Lower leg skin (tissue), 4 donors: Measurements from ENCODE around the gene PACRG. TPM values are rescaled to one million over a fixed set of nuclear protein-coding genes. Genes with fewer than 3 reads are reported as not detected.

Experiments used
- DNase-seq, 2 donors: peaks; one replicate each; pipeline ENCODE4 v3.0.0-alpha.2; 2019; ENCODE audit warnings: low spot score in 2 of 2
- H3K4me3 ChIP-seq: fragments of 200-600 bp; sonication (generic); 2 replicates; pipeline ENCODE4 v1.5.1; 2017; ENCODE audit warnings: mild to moderate bottlenecking, low read depth; ENCODE audit not compliant: poor library complexity, severe bottlenecking
- POLR2A ChIP-seq, 2 donors: fragments of 450-650 bp; IDR thresholded peaks; one replicate each; pipeline ENCODE4 v1.6.1; 2016 to 2017; ENCODE audit warnings: antibody characterized with exemption in 2 of 2, mild to moderate bottlenecking in 1 of 2, moderate library complexity in 1 of 2
- WGBS, 2 donors: methylation state at CpG; one replicate each; pipeline ENCODE4 v1.1.5; 2018; 5-methylcytosine and 5-hydroxymethylcytosine counted together
- intact Hi-C: fragments of 100-400 bp; cut with DNase I; formaldehyde crosslinking; loops from one replicate; pipeline ENCODE4 v1.15.0; 2023; ENCODE audit warnings: low total_unique reads
- total RNA-seq, 4 donors: library from RNA; depleted of rRNA; stranded (reverse); fragments of >200 nt; gene quantifications; one replicate each; pipeline ENCODE4 v1.1.0, GENCODE V29; 2016
- TF ChIP-seq, protein P1 (sequence below), 3 donors: fragments of 450-650 bp; IDR thresholded peaks; one replicate each; pipeline ENCODE4 v1.5.1; 2016; ENCODE audit warnings: antibody characterized with exemption in 3 of 3, mild to moderate bottlenecking in 3 of 3, moderate library complexity in 2 of 3

Gene PACRG
- total RNA-seq, 4 donors from 2014 or later: 0.38 to 3.9 (median 3.4) TPM; not detected in 1

DNA sequence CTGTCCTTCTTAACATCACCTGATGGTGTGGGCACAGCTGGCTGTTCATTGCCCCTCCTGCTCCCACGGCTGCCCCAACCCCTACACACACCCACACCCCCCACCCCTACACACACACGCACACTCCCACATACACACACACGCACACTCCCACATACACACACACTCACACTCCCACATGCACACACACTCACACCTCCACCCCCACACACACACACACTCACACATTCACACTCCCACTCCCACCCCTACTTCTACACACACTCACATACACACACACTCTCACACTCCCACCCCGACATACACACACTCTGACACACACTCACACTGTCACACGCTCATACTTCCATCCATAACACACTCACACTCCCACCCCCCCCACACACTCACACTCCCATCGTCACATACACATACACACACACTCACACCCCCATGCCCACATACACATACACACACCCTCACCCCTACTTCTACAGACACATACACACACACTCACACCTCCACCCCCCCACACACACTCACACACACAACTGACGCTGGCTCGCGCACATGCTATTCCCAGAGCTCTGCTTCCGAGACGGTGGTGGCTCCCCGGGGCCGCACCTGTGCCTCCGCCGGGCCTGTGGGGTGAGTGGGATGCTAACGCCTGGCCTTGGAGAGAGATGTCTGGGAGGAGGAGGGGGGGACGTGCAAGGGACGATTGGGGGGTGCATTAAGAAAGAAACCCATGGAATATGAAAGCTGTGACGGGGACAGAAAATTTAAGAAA lies 512.0 kb downstream of the PACRG start:
- no peak overlapping the region for H3K4me3 ChIP-seq
- TF ChIP-seq POLR2A (IDR thresholded peaks at IDR 0.05): no peak
- TF ChIP-seq, protein P1, sequence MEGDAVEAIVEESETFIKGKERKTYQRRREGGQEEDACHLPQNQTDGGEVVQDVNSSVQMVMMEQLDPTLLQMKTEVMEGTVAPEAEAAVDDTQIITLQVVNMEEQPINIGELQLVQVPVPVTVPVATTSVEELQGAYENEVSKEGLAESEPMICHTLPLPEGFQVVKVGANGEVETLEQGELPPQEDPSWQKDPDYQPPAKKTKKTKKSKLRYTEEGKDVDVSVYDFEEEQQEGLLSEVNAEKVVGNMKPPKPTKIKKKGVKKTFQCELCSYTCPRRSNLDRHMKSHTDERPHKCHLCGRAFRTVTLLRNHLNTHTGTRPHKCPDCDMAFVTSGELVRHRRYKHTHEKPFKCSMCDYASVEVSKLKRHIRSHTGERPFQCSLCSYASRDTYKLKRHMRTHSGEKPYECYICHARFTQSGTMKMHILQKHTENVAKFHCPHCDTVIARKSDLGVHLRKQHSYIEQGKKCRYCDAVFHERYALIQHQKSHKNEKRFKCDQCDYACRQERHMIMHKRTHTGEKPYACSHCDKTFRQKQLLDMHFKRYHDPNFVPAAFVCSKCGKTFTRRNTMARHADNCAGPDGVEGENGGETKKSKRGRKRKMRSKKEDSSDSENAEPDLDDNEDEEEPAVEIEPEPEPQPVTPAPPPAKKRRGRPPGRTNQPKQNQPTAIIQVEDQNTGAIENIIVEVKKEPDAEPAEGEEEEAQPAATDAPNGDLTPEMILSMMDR (IDR thresholded peaks at IDR 0.05): no peak
- intact Hi-C loops: no loop called here
- 91% methylated on average over 19 of the region's 19 CpGs for WGBS, 2 donors
- no peak for DNase-seq

DNA sequence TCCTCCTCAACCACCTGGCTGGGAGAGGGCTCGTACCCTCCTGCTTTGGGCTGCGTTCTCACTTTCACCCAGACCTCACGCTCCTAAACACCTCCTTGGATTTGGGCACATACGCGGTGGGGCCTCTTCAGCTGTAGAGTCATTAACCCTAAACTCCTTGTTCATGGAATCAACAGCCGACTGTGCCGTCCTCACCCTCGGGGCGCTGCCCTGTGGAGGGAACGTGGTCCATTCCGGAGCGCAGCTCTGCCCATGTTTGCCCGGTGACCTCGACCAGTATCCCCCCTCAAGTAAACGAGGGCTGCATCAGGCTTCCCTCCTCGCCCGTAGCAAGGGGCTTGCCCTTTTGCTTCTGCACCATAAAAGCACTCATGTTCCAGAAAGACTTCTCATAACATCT lies 512.8 kb downstream of the PACRG start:
- H3K4me3 ChIP-seq: no peak overlapping the region
- DNase-seq: no peak
- WGBS, 2 donors: 93 to 96% methylated on average over 17 of the region's 17 CpGs
- intact Hi-C loops: no loop called here
- no peak for TF ChIP-seq POLR2A (IDR thresholded peaks at IDR 0.05)
- TF ChIP-seq, protein P1 (IDR thresholded peaks at IDR 0.05): no peak

DNA sequence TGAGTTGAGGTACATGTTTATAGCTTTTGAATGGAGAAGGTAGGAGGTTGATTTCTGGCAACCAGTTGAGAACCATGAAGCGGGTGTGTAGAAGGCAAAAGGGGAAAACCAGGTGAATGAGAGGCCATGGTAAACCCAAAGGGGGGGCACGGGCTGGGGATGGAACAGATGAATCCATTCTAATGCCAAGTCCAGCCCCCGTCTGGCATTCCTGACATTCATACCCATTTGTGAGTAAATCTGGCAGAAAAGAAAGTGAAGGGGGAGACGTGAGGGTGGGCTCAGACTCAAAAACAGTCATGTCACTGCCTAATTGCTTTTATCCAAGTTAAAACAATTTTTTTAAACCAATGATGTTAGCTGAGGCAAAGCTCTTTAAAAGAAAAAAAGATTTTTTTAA lies 513.9 kb downstream of the PACRG start:
- DNase-seq: no peak
- intact Hi-C loops: no loop called here
- WGBS, 2 donors: 66 to 71% methylated on average over 4 of the region's 4 CpGs
- H3K4me3 ChIP-seq: no peak overlapping the region
- TF ChIP-seq, protein P1 (IDR thresholded peaks at IDR 0.05): no peak
- TF ChIP-seq POLR2A (IDR thresholded peaks at IDR 0.05): no peak

DNA sequence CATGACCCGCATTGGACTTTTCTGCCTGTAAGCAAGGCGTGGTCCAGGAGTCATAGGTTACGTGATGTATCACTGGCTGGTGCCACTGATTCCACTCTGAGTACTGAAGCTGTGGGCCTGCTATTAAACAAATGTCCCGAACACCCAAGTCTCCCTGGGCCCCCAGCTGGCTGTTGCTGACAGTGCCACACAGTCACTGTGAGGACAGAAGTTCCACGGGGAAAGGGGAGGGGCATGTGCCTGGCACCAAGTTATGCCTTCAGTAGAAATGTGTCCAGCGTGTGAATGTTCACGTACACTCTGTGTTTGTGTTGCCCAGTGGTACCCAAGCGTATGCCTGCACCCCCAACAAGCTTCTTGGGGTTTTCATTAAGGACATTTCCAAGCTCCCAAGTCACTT lies 515.3 kb downstream of the PACRG start:
- TF ChIP-seq, protein P1 (IDR thresholded peaks at IDR 0.05): no peak
- TF ChIP-seq POLR2A (IDR thresholded peaks at IDR 0.05): no peak
- DNase-seq: no peak
- no peak overlapping the region for H3K4me3 ChIP-seq
- 91 to 93% methylated on average over 8 of the region's 8 CpGs for WGBS, 2 donors
- intact Hi-C loops: no loop called here

DNA sequence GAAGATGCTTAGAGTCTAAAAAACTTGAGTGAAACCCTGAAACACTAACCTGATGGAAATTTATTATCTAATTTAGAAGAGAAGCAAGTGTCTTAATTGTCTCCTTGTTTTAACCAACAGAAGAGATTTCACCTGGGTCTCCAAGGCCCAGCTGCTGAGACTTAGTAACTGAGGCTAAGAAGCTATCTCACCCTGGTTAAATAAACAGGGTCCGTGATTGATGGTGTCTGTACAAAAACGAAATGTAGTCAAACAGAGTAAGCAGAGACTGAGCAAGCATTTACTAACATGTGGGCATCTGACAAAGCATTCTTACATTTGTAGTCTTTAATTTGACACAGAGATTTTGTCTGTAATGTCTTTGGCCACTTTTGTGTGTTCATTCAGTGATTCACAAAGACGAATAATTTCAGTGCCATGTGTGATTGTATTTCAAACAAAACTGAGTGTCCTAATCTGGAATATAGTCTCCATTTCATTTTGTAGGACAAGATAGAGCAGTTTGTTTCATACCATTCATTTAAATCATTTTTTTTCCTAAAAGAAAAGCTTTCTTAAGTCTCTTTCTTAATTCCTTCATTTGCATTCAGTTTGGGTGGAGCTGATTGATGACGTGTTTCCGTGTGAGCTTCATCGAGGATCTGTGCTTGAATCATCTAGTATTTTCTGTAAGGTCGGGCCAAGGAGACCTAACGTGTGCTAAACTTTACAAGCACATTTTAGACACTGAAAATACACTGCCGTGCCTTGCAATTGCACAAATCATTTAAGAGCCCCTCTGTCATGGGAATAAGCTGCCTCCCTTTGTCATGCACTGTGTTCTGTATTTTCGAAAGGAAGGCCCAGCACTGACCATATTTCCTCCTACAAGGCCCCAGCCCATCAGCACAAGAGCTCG lies 516.2 kb downstream of the PACRG start:
- DNase-seq: no peak
- intact Hi-C loops: no loop called here
- no peak overlapping the region for H3K4me3 ChIP-seq
- no peak for TF ChIP-seq POLR2A (IDR thresholded peaks at IDR 0.05)
- TF ChIP-seq, protein P1 (IDR thresholded peaks at IDR 0.05): no peak
- 68 to 70% methylated on average over 11 of the region's 11 CpGs for WGBS, 2 donors
